ENCODE measurements around the gene RAMP2. TPM values are rescaled to one million over a fixed set of nuclear protein-coding genes. Genes with fewer than 3 reads are reported as not detected.

RAMP2 gene
- total and polyA plus RNA-seq, 2 of the 13 experiments (the other 11 are each of a cell fraction or from before 2014, with no cell fraction given): 1.4 to 5.2 TPM

- no peak for DNase-seq (ENCODE audit: low spot score)
- H3K4me1 ChIP-seq (ENCODE audit: insufficient read depth, low read length): peaks cover 71% of the 10 kb centered on the region
- no peak for FAIRE-seq
- WGBS (ENCODE audit: low lambda C conversion rate): 65% methylated on average over 3 of the region's 3 CpGs
- H3K4me3 ChIP-seq (replicated peaks in 1 of 3; ENCODE audit: insufficient read depth in 1 of 3, low read depth in 2 of 3, low read length in 3 of 3): peak overlapping the region in 1 of 3 experiments; percentile 92; a peak in 1 of 6 replicates
- CTCF ChIA-PET (ENCODE audit: low intra/inter-chr PET ratio, low total read pairs): interaction anchor here (1.0 kb wide), 2 partner anchors 44 to 59 kb away, joined by 3 to 4 read pairs; partner anchors contain the start of gene BECN1
- peaks cover 34% of the 10 kb centered on the region for H3K79me2 ChIP-seq (ENCODE audit: insufficient read depth, low read length)
- POLR2A ChIA-PET: interaction anchor here (0.6 to 8.4 kb wide), 30 partner anchors 9 to 536 kb away, joined by 3 to 278 read pairs (median 6); partner anchors contain the start of genes BECN1, CNTD1, CNTNAP1 and COA3
- intact Hi-C loops (cut with micrococcal nuclease; ENCODE audit: unreplicated experiment) (no loop called here), in situ Hi-C loops (cut with HindIII; ENCODE audit: extremely low pct_ligation_motif_present, low pct_unique_long_range_greater_than_20kb) (no loop called here)
- peak overlapping the region; percentile 99 for H3K4me2 ChIP-seq (ENCODE audit: low read depth, low read length)
- H4K20me1 ChIP-seq (ENCODE audit: insufficient read depth, low read length): peaks cover 4% of the 10 kb centered on the region; the same call in 1 of the 2 replicates
- BruUV-seq (replicated peaks): no TSS peak
- peak overlapping the region; percentile 45 for H3K9ac ChIP-seq (ENCODE audit: insufficient read depth, low read depth, low read length)
- no peak overlapping the region for H2AFZ ChIP-seq (ENCODE audit: low read length)
- no peaks in the 10 kb centered on the region for H3K9me3 ChIP-seq (ENCODE audit: low read length)
- peak; percentile 0; the same call in 1 of the 3 replicates for ATAC-seq
- peaks cover 15 to 33% of the 10 kb centered on the region in 2 experiments; a peak in 4 of 5 replicates for H3K36me3 ChIP-seq (replicated peaks in 1 of 2; ENCODE audit: control insufficient read depth in 1 of 2, insufficient read depth in 2 of 2, low read length in 2 of 2)
- peak overlapping the region; percentile 98 for H3K27ac ChIP-seq (ENCODE audit: extremely low read length, insufficient read depth, low read length)
- no peaks in the 10 kb centered on the region; a peak in 1 of 5 replicates for H3K27me3 ChIP-seq (ENCODE audit: control insufficient read depth in 1 of 2, insufficient read depth in 2 of 2, low read length in 2 of 2)
- TF ChIP-seq, protein P1, sequence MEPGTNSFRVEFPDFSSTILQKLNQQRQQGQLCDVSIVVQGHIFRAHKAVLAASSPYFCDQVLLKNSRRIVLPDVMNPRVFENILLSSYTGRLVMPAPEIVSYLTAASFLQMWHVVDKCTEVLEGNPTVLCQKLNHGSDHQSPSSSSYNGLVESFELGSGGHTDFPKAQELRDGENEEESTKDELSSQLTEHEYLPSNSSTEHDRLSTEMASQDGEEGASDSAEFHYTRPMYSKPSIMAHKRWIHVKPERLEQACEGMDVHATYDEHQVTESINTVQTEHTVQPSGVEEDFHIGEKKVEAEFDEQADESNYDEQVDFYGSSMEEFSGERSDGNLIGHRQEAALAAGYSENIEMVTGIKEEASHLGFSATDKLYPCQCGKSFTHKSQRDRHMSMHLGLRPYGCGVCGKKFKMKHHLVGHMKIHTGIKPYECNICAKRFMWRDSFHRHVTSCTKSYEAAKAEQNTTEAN (CRISPR knock-in tag; conservative IDR thresholded peaks at IDR 0.05): no peak
- TF ChIP-seq ZSCAN22 (CRISPR knock-in tag; IDR thresholded peaks at IDR 0.05) (no peak), MAZ (IDR thresholded peaks at IDR 0.05; ENCODE audit: borderline replicate concordance, low read depth, low read length) (0 out of 2 replicates have a peak, but pooled peaks have one; percentile 92), MAZ (CRISPR knock-in tag; IDR thresholded peaks at IDR 0.05; ENCODE audit: low read depth) (no peak), MTA3 (CRISPR knock-in tag; IDR thresholded peaks at IDR 0.05) (no peak), ARID2 (CRISPR knock-in tag; IDR thresholded peaks at IDR 0.05; ENCODE audit: borderline replicate concordance) (no peak), HOXA5 (CRISPR knock-in tag; IDR thresholded peaks at IDR 0.05) (no peak), KDM2A (CRISPR knock-in tag; IDR thresholded peaks at IDR 0.05; ENCODE audit: borderline replicate concordance, low read depth) (no peak), ZNF281 (CRISPR knock-in tag; IDR thresholded peaks at IDR 0.05; ENCODE audit: borderline replicate concordance) (no peak), ZNF75D (CRISPR knock-in tag; IDR thresholded peaks at IDR 0.05; ENCODE audit: borderline replicate concordance) (no peak), MAFK (conservative IDR thresholded peaks at IDR 0.05 in 1 of 2, IDR thresholded peaks at IDR 0.05 in 1 of 2; ENCODE audit: low read length in 2 of 2) (no peak), MAFG (CRISPR knock-in tag; IDR thresholded peaks at IDR 0.05) (no peak), PTBP1 (IDR thresholded peaks at IDR 0.05; ENCODE audit: low read depth, low read length, poor library complexity, severe bottlenecking) (no peak), MBD4 (IDR thresholded peaks at IDR 0.05; ENCODE audit: borderline replicate concordance, low read length) (no peak)
Measured at GRCh38 chr17:42779304-42779935, 18.4 kb downstream of the RAMP2 start.
